Astrocyte (in vitro differentiated cells and primary cell): Measurements from ENCODE around the gene CACNA1A.
A peak's percentile ranks its signal among the peaks of the same experiment; 100 is the strongest.

Source experiments
- CTCF ChIP-seq: IDR thresholded peaks from 2 replicates; pipeline ENCODE4 v1.5.1; 2011; ENCODE audit warnings: low read depth, mild to moderate bottlenecking, inconsistent platforms, low read length, moderate library complexity; ENCODE audit not compliant: insufficient read depth
- EZH2 ChIP-seq: IDR thresholded peaks from 2 replicates; pipeline ENCODE4 v1.6.1; 2012; ENCODE audit warnings: mild to moderate bottlenecking, low read length, inconsistent platforms; ENCODE audit not compliant: insufficient read depth

GRCh38 chr19:13366529-13367143 lies 139.6 kb downstream of the CACNA1A start:
- TF ChIP-seq CTCF = peak; percentile 65
- TF ChIP-seq EZH2 = no peak
